ENCODE data around the gene AQP2.

DNA sequence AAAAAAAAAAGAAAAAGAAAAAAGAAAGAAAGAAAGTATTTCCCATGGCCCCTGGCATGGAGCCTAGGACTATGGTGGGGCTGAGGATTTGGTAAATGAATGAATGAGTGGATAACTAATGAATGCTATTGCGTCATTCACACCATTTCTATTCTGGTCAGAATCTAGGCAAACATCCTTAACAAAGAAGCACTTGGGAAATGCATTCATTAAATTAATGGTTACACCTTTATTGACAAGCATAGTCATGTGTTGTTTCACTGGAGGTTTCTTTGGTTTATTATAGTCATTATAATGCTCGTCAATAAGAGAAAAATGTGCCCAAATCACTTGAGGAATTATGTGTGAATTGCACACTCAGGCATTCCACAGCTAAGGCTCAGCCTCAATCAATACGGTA is 13.6 kb upstream of the AQP2 start:
- TF ChIP-seq POLR2AphosphoS5 (IDR thresholded peaks at IDR 0.05; ENCODE audit: insufficient read depth in 1 of 2, low read depth in 1 of 2): no peak
- TF ChIP-seq, protein P1, sequence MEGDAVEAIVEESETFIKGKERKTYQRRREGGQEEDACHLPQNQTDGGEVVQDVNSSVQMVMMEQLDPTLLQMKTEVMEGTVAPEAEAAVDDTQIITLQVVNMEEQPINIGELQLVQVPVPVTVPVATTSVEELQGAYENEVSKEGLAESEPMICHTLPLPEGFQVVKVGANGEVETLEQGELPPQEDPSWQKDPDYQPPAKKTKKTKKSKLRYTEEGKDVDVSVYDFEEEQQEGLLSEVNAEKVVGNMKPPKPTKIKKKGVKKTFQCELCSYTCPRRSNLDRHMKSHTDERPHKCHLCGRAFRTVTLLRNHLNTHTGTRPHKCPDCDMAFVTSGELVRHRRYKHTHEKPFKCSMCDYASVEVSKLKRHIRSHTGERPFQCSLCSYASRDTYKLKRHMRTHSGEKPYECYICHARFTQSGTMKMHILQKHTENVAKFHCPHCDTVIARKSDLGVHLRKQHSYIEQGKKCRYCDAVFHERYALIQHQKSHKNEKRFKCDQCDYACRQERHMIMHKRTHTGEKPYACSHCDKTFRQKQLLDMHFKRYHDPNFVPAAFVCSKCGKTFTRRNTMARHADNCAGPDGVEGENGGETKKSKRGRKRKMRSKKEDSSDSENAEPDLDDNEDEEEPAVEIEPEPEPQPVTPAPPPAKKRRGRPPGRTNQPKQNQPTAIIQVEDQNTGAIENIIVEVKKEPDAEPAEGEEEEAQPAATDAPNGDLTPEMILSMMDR (IDR thresholded peaks at IDR 0.05): no peak
